CD4-positive, alpha-beta T cell (primary cell): ENCODE measurements around the gene NNMT. TPM values are rescaled to one million over a fixed set of nuclear protein-coding genes. Genes with fewer than 3 reads are reported as not detected.

ENCODE experiments used
- ATAC-seq: fragments of 200-7000 bp; cut with Tn5 transposase; one replicate; pipeline ENCODE4 v1.10.0; 2022; ENCODE audit warnings: mild to moderate bottlenecking; ENCODE audit not compliant: poor library complexity
- CTCF ChIA-PET: fragments of 350-600 bp; sonication (Branson Sonifier 250); formaldehyde crosslinking; loops from one replicate; lab custom pipeline; 2021; ENCODE audit warnings: antibody characterized with exemption, inconsistent platforms; lab: Charles Lee
- POLR2A ChIA-PET: fragments of 350-600 bp; sonication (Branson Sonifier 250); formaldehyde crosslinking; loops from one replicate; lab custom pipeline; 2021; ENCODE audit warnings: antibody characterized with exemption, inconsistent platforms; lab: Charles Lee
- DNase-seq, 14 experiments: peaks; one replicate each; pipeline ENCODE4 v3.0.0-alpha.2; 2013 to 2020; ENCODE audit warnings: mixed read lengths in 2 of 14
- H3K27ac ChIP-seq, 2 donors: one replicate each; pipeline versions ENCODE4 v1.5.1 to v1.7.0; 2013; ENCODE audit warnings: low read length in 2 of 2, low read depth in 1 of 2, mild to moderate bottlenecking in 1 of 2
- H3K27me3 ChIP-seq, 2 experiments: 1 replicate in 1 of 2; 2 replicates in 1 of 2; pipeline versions ENCODE4 v1.6.1 to v1.7.0; 2013; ENCODE audit warnings: low read length in 2 of 2, control low read depth in 1 of 2, mild to moderate bottlenecking in 1 of 2, moderate library complexity in 1 of 2; ENCODE audit not compliant: insufficient read depth in 2 of 2, control insufficient read depth in 1 of 2
- H3K36me3 ChIP-seq: one replicate; pipeline ENCODE4 v1.6.1; 2013; ENCODE audit warnings: low read length, control low read depth; ENCODE audit not compliant: insufficient read depth
- H3K4me1 ChIP-seq: one replicate; pipeline ENCODE4 v1.6.1; 2013; ENCODE audit warnings: low read length, control low read depth; ENCODE audit not compliant: insufficient read depth
- H3K4me3 ChIP-seq: one replicate; pipeline ENCODE4 v1.5.1; 2013; ENCODE audit warnings: mild to moderate bottlenecking, low read length, moderate library complexity
- H3K9me3 ChIP-seq, 2 experiments: 1 replicate in 1 of 2; 2 replicates in 1 of 2; pipeline versions ENCODE4 v1.6.1 to v1.7.0; 2013; ENCODE audit warnings: low read length in 2 of 2, mild to moderate bottlenecking in 2 of 2, control low read depth in 1 of 2, moderate library complexity in 1 of 2; ENCODE audit not compliant: control insufficient read depth in 1 of 2, insufficient read depth in 1 of 2
- H3K27ac Mint-ChIP-seq: one replicate; pipeline ENCODE4 v1.8.0; 2020; ENCODE audit warnings: mixed read lengths
- H3K27me3 Mint-ChIP-seq: one replicate; pipeline ENCODE4 v1.8.0; 2021; ENCODE audit warnings: mixed read lengths
- H3K36me3 Mint-ChIP-seq: one replicate; pipeline ENCODE4 v1.8.0; 2021; ENCODE audit warnings: low read depth, mixed read lengths
- H3K4me1 Mint-ChIP-seq: one replicate; pipeline ENCODE4 v1.8.0; 2021; ENCODE audit warnings: low read depth, mixed read lengths
- H3K4me3 Mint-ChIP-seq: one replicate; pipeline ENCODE4 v1.8.0; 2020; ENCODE audit warnings: mild to moderate bottlenecking, mixed read lengths
- H3K9me3 Mint-ChIP-seq: one replicate; pipeline ENCODE4 v1.8.0; 2020; ENCODE audit warnings: mixed read lengths
- CTCF ChIP-seq: fragments of 200-600 bp; IDR thresholded peaks from one replicate; pipeline ENCODE4 v1.8.0; 2022; ENCODE audit warnings: antibody characterized with exemption, mild to moderate bottlenecking
- intact Hi-C, 2 experiments: fragments of 100-400 bp; cut with DNase I in 1 of 2; cut with micrococcal nuclease in 1 of 2; formaldehyde crosslinking; loops; one replicate each; pipeline versions ENCODE4 v1.15.1 to v1.9.0; 2023 to 2025; cut with DNase I, micrococcal nuclease
- total RNA-seq, 174 experiments: library from RNA in 2 of 174; stranded (reverse) in 2 of 174; gene quantifications; one replicate each; pipeline ENCODE4 v1.2.3 and lab custom pipeline; 2021 to 2026

Gene NNMT
- total RNA-seq, 2 experiments from 2014 or later, result not detected

- no peaks in the 10 kb centered on the region for H3K36me3 ChIP-seq
- ChIA-PET POLR2A (no interaction called here), CTCF (no interaction called here)
- ATAC-seq (no peak), DNase-seq (no peak)
- Mint-ChIP-seq H3K27me3 (peaks cover 74% of the 10 kb centered on the region), H3K4me1 (no peaks in the 10 kb centered on the region), H3K4me3 (no peak overlapping the region), H3K36me3 (no peaks in the 10 kb centered on the region), H3K27ac (no peak overlapping the region), H3K9me3 (no peaks in the 10 kb centered on the region)
- TF ChIP-seq CTCF, result no peak
- intact Hi-C loops, result no loop called here
- H3K27me3 ChIP-seq, result peaks cover 18 to 31% of the 10 kb centered on the region in 2 experiments
- H3K27ac ChIP-seq, result no peak overlapping the region
- no peak overlapping the region for H3K4me3 ChIP-seq
- peaks cover 0 to 3% of the 10 kb centered on the region in 2 experiments for H3K9me3 ChIP-seq
- H3K4me1 ChIP-seq, result no peaks in the 10 kb centered on the region
Measured at GRCh38 chr11:114276077-114276476, 20.1 kb upstream of the NNMT start.

GRCh38 chr11:114277637-114278341, 18.4 kb upstream of the NNMT start:
- no peaks in the 10 kb centered on the region for H3K4me1 Mint-ChIP-seq
- ChIA-PET POLR2A (no interaction called here), CTCF (no interaction called here)
- no peak overlapping the region for H3K4me3 ChIP-seq
- DNase-seq (no peak), ATAC-seq (no peak)
- no peaks in the 10 kb centered on the region for H3K9me3 Mint-ChIP-seq
- no peaks in the 10 kb centered on the region for H3K4me1 ChIP-seq
- peaks cover 60% of the 10 kb centered on the region for H3K27me3 Mint-ChIP-seq
- H3K4me3 Mint-ChIP-seq, result no peak overlapping the region
- intact Hi-C loops, result no loop called here
- no peak for TF ChIP-seq CTCF
- peaks cover 0 to 3% of the 10 kb centered on the region in 2 experiments for H3K9me3 ChIP-seq
- H3K36me3 Mint-ChIP-seq, result no peaks in the 10 kb centered on the region
- no peak overlapping the region for H3K27ac Mint-ChIP-seq
- no peak overlapping the region for H3K27ac ChIP-seq
- peaks cover 17 to 18% of the 10 kb centered on the region in 2 experiments for H3K27me3 ChIP-seq
- no peaks in the 10 kb centered on the region for H3K36me3 ChIP-seq

DNA sequence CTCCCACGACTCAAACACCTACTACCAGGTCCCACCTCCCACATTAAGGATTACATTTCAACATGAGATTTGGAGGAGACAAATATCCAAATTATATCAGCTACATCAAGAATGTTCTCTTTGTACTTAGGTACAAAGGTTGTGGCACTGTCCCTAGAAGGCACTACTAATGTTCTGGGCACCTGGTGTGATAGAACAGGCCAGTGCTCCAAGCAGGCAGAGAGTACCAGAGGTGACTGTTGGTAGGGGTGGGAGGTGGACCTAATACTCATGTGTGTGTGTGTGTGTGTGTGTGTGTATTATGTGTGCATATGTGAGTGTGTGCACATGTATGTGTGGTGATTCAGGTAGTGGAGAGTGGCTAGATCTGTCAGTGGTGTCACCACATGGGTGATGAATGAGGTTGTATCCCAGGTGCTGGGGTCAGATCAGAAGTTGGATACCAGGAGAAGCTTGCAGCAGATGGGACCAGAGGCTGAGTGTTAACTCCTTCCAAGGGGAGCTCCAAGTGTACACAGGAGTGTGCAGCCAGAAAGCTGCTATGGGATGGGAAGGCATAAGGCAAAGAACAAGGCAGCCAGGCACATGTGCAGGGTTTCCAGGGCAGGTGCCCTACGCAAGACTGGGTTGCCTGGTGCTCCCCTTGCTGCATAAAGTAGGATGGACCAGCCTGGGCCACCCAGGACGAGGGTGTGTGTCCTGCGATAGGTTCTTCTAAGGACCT, 17.7 kb upstream of the NNMT start:
- peaks cover 53% of the 10 kb centered on the region for H3K27me3 Mint-ChIP-seq
- Histone ChIP-seq H3K9me3 (peaks cover 0 to 3% of the 10 kb centered on the region in 2 experiments), H3K4me1 (no peaks in the 10 kb centered on the region), H3K36me3 (no peaks in the 10 kb centered on the region), H3K4me3 (no peak overlapping the region), H3K27ac (no peak overlapping the region), H3K27me3 (peaks cover 16 to 18% of the 10 kb centered on the region in 2 experiments)
- POLR2A ChIA-PET, result no interaction called here
- no peak for DNase-seq
- no peak for ATAC-seq
- no peaks in the 10 kb centered on the region for H3K4me1 Mint-ChIP-seq
- no peaks in the 10 kb centered on the region for H3K36me3 Mint-ChIP-seq
- intact Hi-C loops, result no loop called here
- H3K9me3 Mint-ChIP-seq, result no peaks in the 10 kb centered on the region
- no peak overlapping the region for H3K4me3 Mint-ChIP-seq
- CTCF ChIA-PET, result no interaction called here
- no peak for TF ChIP-seq CTCF
- no peak overlapping the region for H3K27ac Mint-ChIP-seq
